HFF-Myc (cell line): ENCODE measurements around the gene INTS11.

Experiments used
- DNase-seq: peaks from one replicate; pipeline ENCODE4 v3.0.0-alpha.2; 2011; ENCODE audit warnings: low read depth; ENCODE audit errors: extremely low read depth
- H3K4me3 ChIP-seq: replicated peaks from 2 replicates; pipeline ENCODE4 v1.5.1; 2011; ENCODE audit warnings: low read depth, mild to moderate bottlenecking, control low read depth, low read length
- TF ChIP-seq, protein P1 (sequence below): IDR thresholded peaks from 2 replicates; pipeline ENCODE4 v1.5.1; 2012; ENCODE audit warnings: mild to moderate bottlenecking, low read depth, low read length, control low read depth; ENCODE audit errors: missing control alignments

Gene INTS11

GRCh38 chr1:1280782-1281481 lies 43.5 kb downstream of the INTS11 start:
- DNase-seq: no peak
- TF ChIP-seq, protein P1, sequence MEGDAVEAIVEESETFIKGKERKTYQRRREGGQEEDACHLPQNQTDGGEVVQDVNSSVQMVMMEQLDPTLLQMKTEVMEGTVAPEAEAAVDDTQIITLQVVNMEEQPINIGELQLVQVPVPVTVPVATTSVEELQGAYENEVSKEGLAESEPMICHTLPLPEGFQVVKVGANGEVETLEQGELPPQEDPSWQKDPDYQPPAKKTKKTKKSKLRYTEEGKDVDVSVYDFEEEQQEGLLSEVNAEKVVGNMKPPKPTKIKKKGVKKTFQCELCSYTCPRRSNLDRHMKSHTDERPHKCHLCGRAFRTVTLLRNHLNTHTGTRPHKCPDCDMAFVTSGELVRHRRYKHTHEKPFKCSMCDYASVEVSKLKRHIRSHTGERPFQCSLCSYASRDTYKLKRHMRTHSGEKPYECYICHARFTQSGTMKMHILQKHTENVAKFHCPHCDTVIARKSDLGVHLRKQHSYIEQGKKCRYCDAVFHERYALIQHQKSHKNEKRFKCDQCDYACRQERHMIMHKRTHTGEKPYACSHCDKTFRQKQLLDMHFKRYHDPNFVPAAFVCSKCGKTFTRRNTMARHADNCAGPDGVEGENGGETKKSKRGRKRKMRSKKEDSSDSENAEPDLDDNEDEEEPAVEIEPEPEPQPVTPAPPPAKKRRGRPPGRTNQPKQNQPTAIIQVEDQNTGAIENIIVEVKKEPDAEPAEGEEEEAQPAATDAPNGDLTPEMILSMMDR: no peak
- no peak overlapping the region for H3K4me3 ChIP-seq

- DNase-seq: no peak
- TF ChIP-seq, protein P1: no peak
- no peak overlapping the region for H3K4me3 ChIP-seq
Observed at GRCh38 chr1:1279028-1279427, 45.4 kb downstream of the INTS11 start.

GRCh38 chr1:1278620-1279019 lies 45.8 kb downstream of the INTS11 start:
- no peak for DNase-seq
- TF ChIP-seq, protein P1: no peak
- no peak overlapping the region for H3K4me3 ChIP-seq

DNA sequence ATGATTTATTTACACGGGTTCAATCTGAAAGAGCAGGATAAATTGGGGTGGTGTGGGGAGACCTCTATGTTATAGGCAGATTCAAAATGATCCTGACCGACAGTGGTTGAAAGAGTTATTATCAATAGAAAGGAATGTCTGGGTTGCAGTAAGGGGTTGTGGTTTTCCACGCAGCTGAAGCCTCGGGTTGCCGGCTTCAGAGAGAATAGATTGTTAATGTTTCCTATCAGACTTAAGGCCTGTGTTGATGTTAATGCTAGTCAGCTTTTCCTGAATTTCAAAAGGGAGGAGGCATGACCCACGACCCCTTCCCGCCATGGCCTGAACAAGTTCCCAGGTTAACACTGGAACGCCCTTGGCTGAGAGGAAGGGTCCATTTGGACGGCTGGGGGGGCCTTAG lies 48.6 kb downstream of the INTS11 start:
- TF ChIP-seq, protein P1: no peak
- H3K4me3 ChIP-seq: no peak overlapping the region
- no peak for DNase-seq

DNA sequence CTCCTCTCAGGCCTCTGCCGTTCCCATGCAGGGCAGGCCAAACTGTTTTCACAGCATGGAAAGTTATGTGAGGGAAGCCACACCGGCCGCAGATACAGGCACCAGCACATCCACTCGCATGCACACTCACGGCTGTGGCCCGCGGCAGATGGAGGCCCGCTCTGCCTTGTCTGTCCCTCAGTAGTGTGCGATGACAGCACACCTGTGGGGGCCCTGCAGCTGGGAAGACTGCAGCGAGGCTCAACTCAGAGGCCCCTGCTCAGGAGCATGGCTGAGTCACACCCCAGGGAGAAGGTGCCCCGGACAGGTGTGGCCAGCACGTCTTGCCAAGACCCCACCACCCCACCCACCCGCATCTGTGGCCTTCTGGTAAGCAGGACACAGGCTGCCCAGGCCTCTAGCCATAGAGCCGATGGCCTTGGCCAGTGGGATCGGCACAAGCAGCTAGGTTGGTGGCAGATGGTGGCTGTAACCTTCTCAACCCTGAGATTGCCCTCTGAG lies 49.5 kb downstream of the INTS11 start:
- TF ChIP-seq, protein P1: no peak
- peak overlapping the region; percentile 92 for H3K4me3 ChIP-seq
- DNase-seq: no peak

DNA sequence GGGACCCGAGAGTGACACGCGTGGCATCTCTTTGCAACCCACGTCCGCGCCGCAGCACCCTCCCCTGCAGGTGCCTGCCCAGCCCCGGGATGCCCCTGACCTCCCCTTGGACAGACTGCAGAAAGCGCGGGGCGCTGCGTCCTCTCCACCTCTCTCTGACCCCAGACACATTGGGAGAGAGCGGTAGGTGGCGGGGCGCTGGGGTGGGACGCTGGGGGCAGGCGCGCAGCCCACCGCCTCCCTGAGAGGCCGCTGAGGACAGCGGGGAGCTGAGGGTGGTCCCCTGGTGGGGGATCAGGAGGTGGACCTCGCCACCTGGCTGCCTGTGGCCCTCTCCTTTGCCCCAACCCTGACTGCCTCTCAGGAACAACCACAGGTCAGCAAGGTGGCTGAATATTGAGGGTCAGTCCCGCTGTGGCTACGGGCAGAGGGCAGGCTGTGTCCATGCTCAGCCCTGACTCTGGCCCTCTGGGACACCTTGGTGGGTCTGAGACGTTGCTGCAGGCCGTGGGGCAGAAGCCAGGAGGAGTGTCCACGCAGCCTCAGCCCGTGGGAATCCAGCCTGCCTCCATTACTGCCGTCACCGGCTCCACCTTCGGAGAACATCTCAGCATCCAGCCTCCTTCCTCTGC lies 50.0 kb downstream of the INTS11 start:
- no peak for DNase-seq
- peak overlapping the region; percentile 92 for H3K4me3 ChIP-seq
- TF ChIP-seq, protein P1: no peak
